GM21529 (cell line): ENCODE results near the gene ZXDC.
A peak's percentile ranks its signal among the peaks of the same experiment; 100 is the strongest.

ENCODE experiments used
- ATAC-seq: cut with Tn5 transposase; IDR thresholded peaks from one replicate; pipeline ENCODE4 v1.9.1; 2021; ENCODE audit not compliant: unreplicated experiment

ZXDC gene

DNA sequence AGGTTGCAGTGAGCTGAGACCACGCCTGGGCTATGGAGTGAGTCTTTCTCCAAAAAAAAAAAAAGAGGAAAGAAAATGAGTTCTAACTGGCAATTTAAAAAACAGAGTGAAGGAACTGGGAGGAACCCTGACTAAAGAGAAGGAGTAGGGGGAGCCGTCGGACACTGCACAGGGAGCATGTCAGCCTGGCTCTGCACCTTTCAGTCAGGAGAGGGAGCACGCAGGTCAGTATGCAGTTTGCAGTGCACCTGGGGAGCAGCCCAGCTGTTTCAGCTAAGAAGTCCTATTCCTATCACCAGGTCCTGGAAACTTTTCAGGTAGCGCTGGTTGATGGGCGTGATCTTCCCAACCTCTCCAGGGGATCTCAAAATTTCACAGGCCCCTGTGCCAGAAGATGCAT lies 14.9 kb upstream of the ZXDC start:
- ATAC-seq: no peak

DNA sequence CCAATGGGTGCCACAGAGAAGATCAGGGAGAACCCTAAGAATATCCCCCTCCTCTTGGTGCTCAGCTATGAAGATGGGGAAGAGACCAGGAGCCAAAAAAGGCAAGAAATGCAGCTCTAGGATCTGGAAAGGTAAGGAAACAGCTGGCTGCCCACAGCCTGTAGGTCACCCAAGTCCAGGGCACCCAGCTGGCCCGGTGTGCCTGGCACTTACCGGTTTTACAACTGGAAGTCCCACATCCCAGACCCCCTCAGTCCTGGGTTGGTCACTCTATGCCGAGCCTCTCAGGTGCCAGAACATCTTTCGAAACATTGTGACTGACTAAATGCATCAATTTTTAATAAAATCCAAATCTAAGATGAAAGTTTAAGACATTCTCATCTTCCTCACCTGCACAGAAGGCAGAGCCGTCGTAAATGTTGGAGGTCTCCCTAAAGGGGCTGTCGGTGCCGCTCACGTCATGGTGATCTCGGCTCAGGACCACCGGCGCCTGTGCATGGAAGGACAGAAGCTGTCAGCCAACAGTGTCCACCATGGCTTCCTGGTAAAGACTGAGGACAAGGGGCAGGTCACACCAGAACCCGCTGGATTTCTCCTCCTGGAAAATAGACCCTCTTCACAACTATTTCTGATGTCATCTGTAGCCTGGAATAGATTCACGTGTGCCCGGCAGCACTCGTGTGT lies 13.3 kb upstream of the ZXDC start:
- ATAC-seq: no peak

DNA sequence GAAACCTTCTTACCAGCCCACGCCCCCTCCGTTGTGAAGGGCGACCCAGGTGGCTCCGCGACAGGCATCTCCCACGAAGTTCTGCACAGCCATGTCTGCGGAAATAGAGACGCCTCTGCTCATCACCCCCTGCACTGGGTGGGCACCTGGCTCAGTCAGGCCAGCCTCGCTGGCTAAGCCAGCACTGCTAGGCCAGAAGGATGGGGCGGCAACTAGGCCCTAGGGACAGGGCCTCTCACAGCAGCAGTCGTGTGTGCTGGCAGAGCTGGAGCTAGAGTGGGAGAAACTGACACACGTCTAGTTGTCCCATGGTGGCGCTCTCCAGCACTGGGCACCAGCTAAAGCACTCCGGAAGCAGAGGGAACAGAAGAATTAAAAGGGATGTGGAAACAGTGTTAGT lies 12.5 kb upstream of the ZXDC start:
- ATAC-seq: no peak

DNA sequence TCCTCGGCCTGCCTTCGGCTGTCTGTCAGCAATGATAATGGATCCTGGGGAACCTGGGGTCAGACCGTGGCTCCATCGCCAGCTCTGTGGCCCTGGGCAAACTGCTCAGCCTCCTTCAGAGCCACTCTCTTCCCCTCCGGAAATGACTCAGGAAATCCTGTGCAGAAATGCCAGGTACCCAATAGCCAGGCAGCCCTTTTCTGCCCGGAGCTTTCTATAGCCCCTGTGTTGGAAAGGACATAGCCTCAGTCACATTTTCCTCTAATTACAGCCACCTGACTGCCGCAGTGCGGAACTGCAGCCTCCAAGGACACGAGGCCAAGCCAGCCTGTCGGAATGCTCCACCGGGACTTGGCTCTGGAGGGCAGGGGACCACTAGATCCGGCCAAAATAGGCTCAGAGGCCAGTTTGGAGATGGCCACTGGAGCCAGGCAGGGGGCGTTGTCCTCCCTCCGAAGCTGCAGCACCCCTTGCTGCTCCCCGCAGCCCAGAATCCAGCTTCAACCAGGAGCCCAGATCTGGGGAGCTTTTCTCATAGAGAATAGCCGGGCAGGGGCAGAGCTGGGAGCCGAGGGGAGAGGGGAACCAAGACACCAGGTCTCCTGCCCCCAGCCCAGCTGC lies 11.6 kb upstream of the ZXDC start:
- ATAC-seq: no peak

GRCh38 chr3:126486360-126486847 lies 10.7 kb upstream of the ZXDC start:
- ATAC-seq: no peak

DNA sequence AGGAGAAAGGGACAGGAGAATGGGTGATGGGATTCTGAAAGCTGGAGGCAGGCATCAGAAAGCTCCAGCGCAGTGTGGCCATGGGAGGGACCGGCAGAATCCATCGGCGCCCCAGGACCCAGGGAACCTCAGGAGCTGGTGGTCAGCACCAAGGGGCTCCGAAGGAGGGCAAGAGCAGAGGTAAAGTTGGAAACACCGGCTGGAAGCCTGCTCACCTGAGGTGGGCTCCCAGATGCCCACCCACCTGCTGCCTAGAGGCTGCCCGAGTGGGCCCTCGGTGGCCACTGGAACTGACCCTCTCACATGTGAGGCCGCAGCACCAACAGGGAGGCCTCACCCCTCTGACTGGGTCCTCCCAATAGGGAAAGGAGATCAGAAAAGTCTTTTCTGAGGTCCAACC lies 10.3 kb upstream of the ZXDC start:
- ATAC-seq: no peak

DNA sequence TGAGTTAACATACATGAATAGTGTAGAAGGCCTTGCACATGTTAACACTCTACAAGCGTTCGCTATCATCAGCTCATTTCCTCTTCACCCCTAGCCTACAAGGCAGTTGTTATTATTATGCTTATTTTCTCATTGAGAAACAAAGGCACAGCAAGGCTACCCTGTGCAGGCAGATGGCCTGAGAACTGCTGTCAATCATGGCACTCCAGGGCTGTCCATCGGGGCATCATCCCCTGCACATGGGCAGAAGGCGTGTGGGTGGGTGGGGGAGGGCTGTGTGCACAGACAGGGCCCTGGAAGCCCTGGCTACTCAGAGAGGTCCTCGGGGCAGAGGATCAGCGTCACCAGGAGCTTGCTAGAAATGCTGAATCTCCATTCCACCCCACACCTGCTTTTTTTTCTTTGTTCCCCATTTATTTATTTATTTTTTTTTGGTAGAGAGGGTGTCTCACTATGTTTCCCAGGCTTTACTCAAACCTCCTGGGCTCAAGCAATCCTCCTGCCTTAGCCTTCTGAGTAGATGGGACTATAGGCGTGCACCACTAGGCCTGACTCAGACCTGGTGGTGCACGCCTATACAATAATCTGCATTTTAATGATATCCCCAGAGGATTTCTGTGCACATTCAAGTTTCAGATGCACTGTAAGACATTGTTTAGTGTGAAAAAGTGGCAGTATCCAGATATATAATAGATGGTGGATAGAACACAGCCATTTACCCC lies 9.6 kb upstream of the ZXDC start:
- ATAC-seq: no peak

DNA sequence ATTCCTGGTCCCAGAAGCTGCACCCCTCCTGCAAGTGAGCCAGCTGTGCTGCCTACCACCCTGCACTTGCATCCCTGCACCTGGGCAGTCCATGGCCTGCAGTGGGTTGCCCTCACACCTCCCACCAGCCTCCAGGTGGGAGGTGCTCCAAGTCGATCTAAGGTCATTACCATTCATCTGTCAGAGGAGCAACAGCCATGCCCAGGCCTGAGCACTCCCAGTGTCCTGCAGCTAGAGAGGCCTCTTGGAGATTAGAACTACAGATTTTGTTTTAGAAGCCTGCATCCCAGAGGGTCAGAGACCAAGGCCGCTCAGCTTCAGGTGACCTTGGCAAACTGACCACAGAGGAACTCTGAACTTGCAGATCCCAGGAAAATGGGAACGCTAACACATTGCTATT lies 9.0 kb upstream of the ZXDC start:
- no peak for ATAC-seq

DNA sequence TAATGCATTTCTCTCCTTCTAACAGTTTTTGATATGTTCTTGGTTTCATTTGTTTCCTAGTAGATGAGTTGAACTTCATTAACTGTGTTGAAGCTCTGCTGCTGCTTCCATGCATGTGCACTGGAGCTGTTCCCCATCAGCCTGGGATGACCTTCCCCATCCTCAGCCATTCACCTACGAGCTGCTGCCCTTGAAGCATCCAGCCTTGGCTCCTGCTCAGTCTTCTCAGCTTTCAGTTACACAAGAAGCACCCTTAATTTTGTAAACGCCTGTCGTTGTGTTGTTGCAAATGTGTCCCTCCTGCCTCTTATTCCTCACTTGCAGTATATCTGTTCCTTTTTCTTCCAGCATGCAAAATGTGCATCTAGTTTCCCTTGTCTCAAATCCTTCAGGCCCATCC lies 8.5 kb upstream of the ZXDC start:
- ATAC-seq: no peak

GRCh38 chr3:126483321-126483761 lies 7.7 kb upstream of the ZXDC start:
- ATAC-seq: no peak

GRCh38 chr3:126482503-126483255 lies 7.0 kb upstream of the ZXDC start:
- no peak for ATAC-seq

DNA sequence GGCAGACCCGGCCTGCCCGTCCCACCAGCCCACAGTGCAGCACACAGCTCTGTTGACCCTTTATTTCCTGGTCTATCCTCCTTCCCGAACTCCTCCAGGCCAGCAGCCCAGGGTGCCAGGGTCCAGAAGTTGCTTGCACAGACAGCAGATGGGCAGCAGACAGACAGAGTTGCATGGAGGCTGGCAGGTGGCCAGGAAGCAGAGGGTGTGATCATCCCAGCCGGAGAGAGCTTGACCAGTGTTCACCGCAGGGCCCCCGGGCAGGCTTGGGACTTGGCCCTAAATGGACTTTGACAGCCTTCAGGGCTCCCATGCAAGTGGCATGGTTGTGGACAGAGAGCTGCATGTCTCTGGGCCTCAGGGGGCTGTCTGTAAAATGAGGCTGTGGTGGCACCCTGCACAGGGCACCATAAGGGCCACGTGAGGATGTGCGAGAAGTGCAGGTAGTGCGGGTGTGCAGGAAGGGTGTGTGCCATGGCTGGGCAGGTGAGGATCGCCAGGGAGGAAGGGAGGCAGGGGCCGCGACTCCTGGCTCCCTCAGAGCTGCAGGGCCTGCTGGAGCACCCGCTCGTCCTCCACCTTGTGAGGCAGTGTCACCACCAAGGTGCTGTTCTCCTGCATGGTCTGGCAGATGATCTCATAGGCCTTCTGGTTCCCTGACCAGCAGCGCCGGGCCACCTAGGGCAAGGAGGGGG lies 6.3 kb upstream of the ZXDC start:
- ATAC-seq: no peak

DNA sequence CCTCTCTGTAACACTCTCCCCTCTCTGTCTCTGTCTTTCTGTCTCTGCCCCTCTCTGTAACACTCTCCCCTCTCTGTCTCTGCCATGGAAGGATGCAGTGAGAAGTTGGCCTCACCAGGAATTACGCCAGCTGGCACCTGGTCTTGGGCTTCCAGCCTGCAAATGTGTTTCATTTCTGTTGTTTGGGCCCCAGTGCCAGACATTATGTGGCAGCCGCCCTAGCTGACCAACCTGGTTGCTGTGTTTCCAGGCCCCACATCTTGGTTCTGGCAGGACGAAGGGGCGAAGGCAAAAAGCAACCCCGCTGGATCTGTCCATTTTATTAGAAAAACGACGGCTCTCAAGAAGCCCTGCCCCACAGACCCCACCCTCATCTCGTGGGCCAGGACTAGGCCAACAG lies 5.2 kb upstream of the ZXDC start:
- ATAC-seq: no peak

GRCh38 chr3:126480206-126480605 lies 4.5 kb upstream of the ZXDC start:
- no peak for ATAC-seq

DNA sequence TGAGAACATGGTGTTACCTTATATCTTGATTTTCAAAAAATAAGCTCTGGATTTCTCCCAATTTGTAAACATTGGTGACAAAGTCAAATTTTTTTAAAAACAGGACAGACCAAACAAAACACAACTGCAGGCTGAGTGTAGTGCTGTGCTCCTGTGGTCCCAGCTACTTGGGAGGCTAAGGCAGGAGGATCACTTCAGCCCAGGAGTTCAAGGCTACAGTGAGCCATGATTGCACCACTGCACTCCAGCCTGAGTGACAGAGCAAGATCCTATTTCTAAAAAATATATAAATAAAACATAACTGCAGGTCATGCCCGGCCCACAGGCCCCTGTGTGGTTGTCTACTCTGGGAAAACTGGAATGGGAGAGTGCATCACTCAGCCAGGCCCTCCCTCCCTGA lies 4.0 kb upstream of the ZXDC start:
- no peak for ATAC-seq

DNA sequence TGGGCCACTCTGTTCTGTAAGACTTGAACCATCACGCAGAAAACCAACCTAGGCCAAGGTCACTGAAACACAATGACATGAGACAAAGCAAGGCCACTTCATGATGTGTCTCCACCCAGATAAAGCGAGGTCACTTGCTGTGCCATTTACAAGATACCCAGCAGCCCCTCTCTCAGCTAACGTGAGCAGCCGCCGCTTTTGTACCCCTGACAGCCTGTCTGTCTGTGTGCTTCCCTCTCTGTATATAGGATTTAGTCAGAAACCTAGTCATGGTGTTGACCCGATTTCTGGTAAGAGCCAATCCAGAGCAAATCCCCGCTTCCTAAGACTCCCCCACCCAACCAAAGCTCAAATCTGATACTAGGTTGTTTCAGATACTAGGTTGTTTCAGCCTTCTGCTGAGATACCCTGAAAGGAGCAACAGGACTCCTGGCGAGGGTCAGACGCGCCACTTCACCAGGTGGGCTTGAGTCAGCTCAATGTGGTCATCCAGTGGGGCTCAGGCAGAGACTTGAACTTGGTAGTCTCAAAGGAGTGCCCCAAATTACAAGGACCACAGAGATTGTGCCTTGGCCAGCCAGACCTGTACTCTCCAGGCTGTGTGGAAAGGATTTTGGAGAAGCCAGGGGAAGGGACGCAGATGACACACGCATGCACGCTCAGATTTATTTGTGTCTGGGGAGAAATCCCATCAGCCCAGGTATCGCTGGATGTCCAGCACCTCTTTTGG lies 3.1 kb upstream of the ZXDC start:
- no peak for ATAC-seq

GRCh38 chr3:126477061-126477380 lies 1.3 kb upstream of the ZXDC start:
- no peak for ATAC-seq

DNA sequence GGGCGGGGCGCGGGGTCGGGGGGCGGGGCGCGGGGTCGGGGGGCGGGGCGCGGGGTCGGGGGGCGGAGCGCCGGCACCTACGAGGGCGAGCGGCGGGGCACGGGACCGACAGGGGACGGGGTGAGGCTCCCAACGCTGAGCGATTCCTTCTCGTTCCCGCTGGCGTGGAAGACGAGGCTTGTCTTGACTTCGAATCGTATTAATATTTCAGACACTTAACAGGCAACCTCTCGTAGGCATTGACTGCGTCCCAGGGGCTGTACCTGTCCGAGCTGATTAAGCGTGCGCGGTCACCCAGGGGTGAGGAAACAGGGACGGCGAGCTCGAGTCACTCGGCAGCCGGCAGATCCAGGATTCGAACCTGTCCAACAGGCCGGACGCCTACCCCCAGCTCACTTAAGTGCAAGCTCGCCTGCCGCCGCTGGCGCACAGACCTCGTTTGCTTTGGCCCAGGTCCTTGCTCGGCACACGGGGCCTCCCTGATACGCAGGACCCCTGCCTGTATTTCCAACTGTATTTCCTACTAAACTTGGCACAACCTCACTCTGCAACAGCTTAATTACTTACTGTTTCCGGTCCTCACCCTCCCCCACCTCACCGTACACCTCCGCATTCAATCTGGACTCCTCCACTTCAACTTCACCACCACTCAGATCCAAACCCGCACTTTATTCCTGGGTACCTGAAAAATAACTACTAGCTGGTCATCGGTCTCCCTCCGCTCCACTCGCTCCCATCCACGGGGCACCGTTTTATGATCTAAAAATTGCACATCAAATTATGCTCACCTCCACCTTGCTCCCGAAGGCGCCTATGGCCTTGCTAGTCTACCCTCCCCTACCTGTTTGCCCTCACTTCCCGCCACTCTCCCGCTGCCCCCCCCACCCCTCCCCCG lies 722 bp upstream of the ZXDC start:
- peak; percentile 28 for ATAC-seq
